WI38 (cell line): ENCODE results near the gene RAB3D.

Source experiments
- H3K4me3 ChIP-seq: 2 replicates; pipeline ENCODE4 v1.5.1; 2011; ENCODE audit warnings: low read depth, mild to moderate bottlenecking, control low read depth, low read length
- TF ChIP-seq, protein P1 (sequence below): IDR thresholded peaks from 2 replicates; pipeline ENCODE4 v1.5.1; 2012; ENCODE audit warnings: low read depth, mild to moderate bottlenecking, control low read depth, low read length

The RAB3D gene

DNA sequence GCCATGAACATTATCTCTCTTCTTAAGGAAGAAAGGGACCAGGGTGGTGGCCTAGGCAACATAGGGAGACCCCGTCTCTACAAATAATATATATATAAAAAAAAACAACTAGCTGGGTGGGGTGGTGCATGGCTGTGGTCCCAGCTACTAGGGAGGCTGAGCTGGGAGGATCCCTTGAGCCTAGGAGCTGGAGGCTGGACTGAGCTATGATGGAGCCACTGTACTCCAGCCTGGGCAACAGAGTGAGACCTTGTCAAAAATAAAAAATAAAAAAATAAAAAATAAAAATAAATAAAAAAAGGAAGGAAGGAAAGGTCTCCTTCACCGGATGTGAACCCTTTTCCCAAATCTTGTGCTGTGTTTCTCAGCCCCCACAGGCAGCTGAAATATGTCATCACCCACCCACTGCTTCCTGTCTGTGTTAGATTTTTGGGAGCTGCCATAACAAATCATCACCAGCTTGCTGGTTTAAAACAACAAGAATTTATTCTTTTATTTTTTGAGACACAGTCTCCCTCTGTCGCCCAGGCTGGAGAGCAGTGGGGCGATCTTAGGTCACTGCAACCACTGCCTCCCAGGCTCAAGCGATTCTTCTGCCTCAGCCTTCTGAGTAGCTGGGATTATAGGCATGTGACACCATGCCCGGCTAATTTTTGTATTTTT, 53.0 kb downstream of the RAB3D start:
- TF ChIP-seq, protein P1, sequence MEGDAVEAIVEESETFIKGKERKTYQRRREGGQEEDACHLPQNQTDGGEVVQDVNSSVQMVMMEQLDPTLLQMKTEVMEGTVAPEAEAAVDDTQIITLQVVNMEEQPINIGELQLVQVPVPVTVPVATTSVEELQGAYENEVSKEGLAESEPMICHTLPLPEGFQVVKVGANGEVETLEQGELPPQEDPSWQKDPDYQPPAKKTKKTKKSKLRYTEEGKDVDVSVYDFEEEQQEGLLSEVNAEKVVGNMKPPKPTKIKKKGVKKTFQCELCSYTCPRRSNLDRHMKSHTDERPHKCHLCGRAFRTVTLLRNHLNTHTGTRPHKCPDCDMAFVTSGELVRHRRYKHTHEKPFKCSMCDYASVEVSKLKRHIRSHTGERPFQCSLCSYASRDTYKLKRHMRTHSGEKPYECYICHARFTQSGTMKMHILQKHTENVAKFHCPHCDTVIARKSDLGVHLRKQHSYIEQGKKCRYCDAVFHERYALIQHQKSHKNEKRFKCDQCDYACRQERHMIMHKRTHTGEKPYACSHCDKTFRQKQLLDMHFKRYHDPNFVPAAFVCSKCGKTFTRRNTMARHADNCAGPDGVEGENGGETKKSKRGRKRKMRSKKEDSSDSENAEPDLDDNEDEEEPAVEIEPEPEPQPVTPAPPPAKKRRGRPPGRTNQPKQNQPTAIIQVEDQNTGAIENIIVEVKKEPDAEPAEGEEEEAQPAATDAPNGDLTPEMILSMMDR: 0 out of 2 replicates have a peak, but pooled peaks have one; percentile 29
- no peak overlapping the region for H3K4me3 ChIP-seq

DNA sequence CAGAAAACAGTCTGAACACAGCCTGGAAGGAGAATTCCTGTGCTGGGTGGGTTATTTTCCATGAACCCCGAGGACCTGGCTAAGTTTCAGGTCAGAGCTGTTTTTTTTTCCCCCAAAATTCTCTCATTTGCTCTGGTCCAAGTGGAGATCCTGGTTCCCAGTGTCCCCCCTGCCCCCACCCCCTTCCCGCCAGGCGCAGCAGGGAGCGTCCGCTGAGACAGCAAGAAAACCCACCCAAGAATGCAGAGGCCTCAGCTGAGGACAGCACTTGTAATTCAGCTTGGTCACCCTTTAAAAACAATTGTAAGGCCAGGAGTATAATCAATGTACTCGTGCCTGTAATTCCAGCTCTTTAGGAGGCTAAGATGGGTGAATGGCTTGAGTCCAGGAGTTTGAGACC, 54.9 kb downstream of the RAB3D start:
- TF ChIP-seq, protein P1: no peak
- no peak overlapping the region for H3K4me3 ChIP-seq

- no peak overlapping the region for H3K4me3 ChIP-seq
- TF ChIP-seq, protein P1: no peak
Measured at GRCh38 chr19:11281356-11282049, 58.0 kb downstream of the RAB3D start.

DNA sequence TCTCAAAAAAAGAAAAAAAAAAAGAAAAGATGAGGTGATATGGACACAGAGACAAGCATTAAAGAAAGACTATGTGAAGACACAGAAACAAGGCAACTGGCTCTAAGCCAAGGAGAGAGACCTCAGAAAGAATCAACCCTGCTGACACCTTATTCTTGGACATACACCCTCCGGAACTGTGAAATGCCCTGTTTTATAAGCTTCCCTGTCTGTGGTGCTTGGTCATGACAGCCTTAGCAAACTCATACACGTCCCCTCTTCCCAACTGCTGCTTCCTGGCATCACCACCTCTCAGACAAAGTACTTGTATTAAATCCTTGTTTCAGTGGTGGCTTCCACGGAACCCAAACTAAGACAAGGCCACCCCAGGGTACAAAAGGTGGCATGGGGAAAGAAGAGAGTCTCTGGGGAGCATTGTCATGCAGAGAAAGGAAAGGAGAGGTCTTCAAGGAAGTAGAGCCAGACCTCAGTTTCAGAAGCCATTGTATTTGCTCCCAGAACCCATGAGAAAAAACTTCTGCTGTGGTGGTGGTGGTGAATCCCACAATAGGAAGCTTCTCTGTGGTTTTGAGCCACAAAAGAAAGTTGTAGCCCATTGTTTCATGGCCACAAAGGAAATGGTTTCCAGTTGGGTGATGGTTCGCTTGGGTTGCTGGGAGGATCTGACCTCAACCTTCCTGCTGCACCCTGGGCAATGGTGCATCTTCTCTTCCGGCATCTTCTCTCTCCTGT, 59.8 kb downstream of the RAB3D start:
- TF ChIP-seq, protein P1: no peak

DNA sequence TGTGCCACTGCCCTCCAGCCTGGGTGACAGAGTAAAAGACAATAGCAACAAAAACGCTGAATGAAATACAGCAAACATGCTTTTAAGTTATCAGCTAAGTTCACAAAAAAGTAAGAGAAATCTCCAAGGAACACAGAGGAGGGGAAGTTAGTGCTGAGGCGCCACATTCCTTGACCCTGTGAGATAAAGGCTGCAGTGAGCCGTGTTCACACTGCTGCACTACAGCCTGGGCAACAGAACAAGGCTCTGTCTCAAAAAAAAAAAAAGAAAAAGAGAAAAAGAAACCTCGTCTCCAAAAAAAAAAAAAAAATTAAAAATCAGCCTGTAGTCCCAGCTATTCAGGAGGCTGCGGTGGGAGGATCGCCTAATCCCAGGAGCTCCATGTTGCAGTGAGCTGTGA, 60.8 kb downstream of the RAB3D start:
- no peak overlapping the region for H3K4me3 ChIP-seq
- TF ChIP-seq, protein P1: no peak

More for the DNA sequence above, 59.8 kb downstream of the RAB3D start:
- no peak overlapping the region for H3K4me3 ChIP-seq

- TF ChIP-seq, protein P1: no peak
- H3K4me3 ChIP-seq: no peak overlapping the region
Measured at GRCh38 chr19:11274533-11275086, 64.8 kb downstream of the RAB3D start.

DNA sequence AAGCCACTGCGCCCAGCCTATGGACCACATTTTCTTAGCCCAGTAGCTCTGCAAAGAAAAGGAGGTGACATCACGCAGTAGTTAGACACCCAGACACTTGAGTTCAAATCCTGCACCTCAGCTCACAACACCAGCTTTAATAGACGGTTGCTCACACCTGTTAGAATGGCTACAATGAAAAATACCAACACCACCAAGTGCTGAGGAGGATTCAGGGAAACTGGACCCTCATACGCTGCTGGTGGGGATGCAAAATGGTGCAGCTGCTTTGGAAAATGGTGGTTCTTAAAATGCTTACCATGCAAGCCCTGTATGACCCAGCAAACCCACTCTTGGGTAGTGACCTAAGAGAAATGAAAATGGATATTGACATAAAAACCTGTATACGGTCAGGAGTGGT, 65.5 kb downstream of the RAB3D start:
- TF ChIP-seq, protein P1: no peak
- H3K4me3 ChIP-seq: no peak overlapping the region
